Adrenal gland (tissue), 5 donors: ENCODE measurements around the gene FAT2.

Source experiments
- CTCF ChIP-seq, 6 experiments: fragments of 450-650 bp in 4 of 6; fragments of 200-600 bp in 2 of 6; sonication (generic) in 1 of 6; IDR thresholded peaks; 1 replicate in 5 of 6; 2 replicates in 1 of 6; pipeline versions ENCODE4 v1.5.1 to v1.8.0; 2016 to 2021; ENCODE audit warnings: antibody characterized with exemption in 6 of 6, mild to moderate bottlenecking in 2 of 6, moderate library complexity in 1 of 6
- POLR2A ChIP-seq, 2 donors: fragments of 450-650 bp; IDR thresholded peaks; one replicate each; pipeline ENCODE4 v1.6.1; 2017; ENCODE audit warnings: antibody characterized with exemption in 2 of 2, mild to moderate bottlenecking in 2 of 2, moderate library complexity in 1 of 2
- donor health status: DM: no; HTN: no; CAD: no.

- no peak for TF ChIP-seq POLR2A (IDR thresholded peaks at IDR 0.05)
- TF ChIP-seq CTCF (IDR thresholded peaks at IDR 0.05), result no peak
These were observed 49.6 kb downstream of the FAT2 start for GRCh38 chr5:151541571-151541970.
